ENCODE results near the gene SLC1A7. TPM values are rescaled to one million over a fixed set of nuclear protein-coding genes. Genes with fewer than 3 reads are reported as not detected.

The SLC1A7 gene
- total RNA-seq, 2 experiments from 2014 or later = not detected

- ChIA-PET CTCF (no interaction called here), POLR2A (no interaction called here)
Measured at GRCh38 chr1:53163291-53163768, 20.9 kb upstream of the SLC1A7 start.

GRCh38 chr1:53162621-53163020 lies 20.2 kb upstream of the SLC1A7 start:
- ChIA-PET POLR2A (no interaction called here), CTCF (no interaction called here)

- CTCF ChIA-PET = interaction anchor here (1.3 kb wide), 1 partner anchor 21 kb away, joined by 3 read pairs; no protein-coding TSS in a partner anchor
- POLR2A ChIA-PET = no interaction called here
Measured at GRCh38 chr1:53160924-53161378, 18.5 kb upstream of the SLC1A7 start.

- ChIA-PET POLR2A (no interaction called here), CTCF (no interaction called here)
Measured at GRCh38 chr1:53158900-53159299, 16.5 kb upstream of the SLC1A7 start.

- POLR2A ChIA-PET = no interaction called here
- CTCF ChIA-PET = no interaction called here
Measured at GRCh38 chr1:53156783-53157182, 14.3 kb upstream of the SLC1A7 start.

- ChIA-PET CTCF (no interaction called here), POLR2A (no interaction called here)
Measured at GRCh38 chr1:53155945-53156344, 13.5 kb upstream of the SLC1A7 start.

- POLR2A ChIA-PET = no interaction called here
- CTCF ChIA-PET = no interaction called here
Measured at GRCh38 chr1:53155534-53155933, 13.1 kb upstream of the SLC1A7 start.

GRCh38 chr1:53154859-53155438 lies 12.5 kb upstream of the SLC1A7 start:
- ChIA-PET CTCF (no interaction called here), POLR2A (no interaction called here)

GRCh38 chr1:53153752-53154151 lies 11.3 kb upstream of the SLC1A7 start:
- POLR2A ChIA-PET = no interaction called here

GRCh38 chr1:53148123-53148522 lies 5.7 kb upstream of the SLC1A7 start:
- ChIA-PET CTCF (no interaction called here), POLR2A (no interaction called here)

More at GRCh38 chr1:53153752-53154151, 11.3 kb upstream of the SLC1A7 start:
- CTCF ChIA-PET = no interaction called here

GRCh38 chr1:53147174-53147573 lies 4.7 kb upstream of the SLC1A7 start:
- ChIA-PET CTCF (no interaction called here), POLR2A (no interaction called here)

- ChIA-PET POLR2A (no interaction called here), CTCF (no interaction called here)
Measured at GRCh38 chr1:53145942-53146708, 3.7 kb upstream of the SLC1A7 start.

GRCh38 chr1:53145619-53145941 lies 3.1 kb upstream of the SLC1A7 start:
- POLR2A ChIA-PET = no interaction called here
- CTCF ChIA-PET = no interaction called here

GRCh38 chr1:53145051-53145600 lies 2.7 kb upstream of the SLC1A7 start:
- POLR2A ChIA-PET = no interaction called here
- CTCF ChIA-PET = no interaction called here

GRCh38 chr1:53144201-53144600 lies 1.8 kb upstream of the SLC1A7 start:
- ChIA-PET POLR2A (interaction anchor here (0.7 kb wide), 1 partner anchor 16 kb away, joined by 5 read pairs; no protein-coding TSS in a partner anchor), CTCF (no interaction called here)

- CTCF ChIA-PET = interaction anchor here (0.6 kb wide), 1 partner anchor 10 kb away, joined by 5 read pairs; no protein-coding TSS in a partner anchor
- POLR2A ChIA-PET = interaction anchor here (0.7 kb wide), 1 partner anchor 15 kb away, joined by 5 read pairs; no protein-coding TSS in a partner anchor
Measured at GRCh38 chr1:53143527-53143926, 1.1 kb upstream of the SLC1A7 start.

- ChIA-PET POLR2A (no interaction called here), CTCF (no interaction called here)
Measured at GRCh38 chr1:53141487-53142055, 867 bp downstream of the SLC1A7 start.

GRCh38 chr1:53140451-53140850 lies 2.0 kb downstream of the SLC1A7 start:
- POLR2A ChIA-PET = no interaction called here

GRCh38 chr1:53139951-53140361 lies 2.5 kb downstream of the SLC1A7 start:
- ChIA-PET POLR2A (no interaction called here), CTCF (interaction anchor here (0.6 kb wide), 1 partner anchor 671 kb away, joined by 3 read pairs; no protein-coding TSS in a partner anchor)

More at GRCh38 chr1:53140451-53140850, 2.0 kb downstream of the SLC1A7 start:
- CTCF ChIA-PET = no interaction called here

GRCh38 chr1:53138991-53139884 lies 3.2 kb downstream of the SLC1A7 start:
- ChIA-PET CTCF (interaction anchor here (0.6 kb wide), 1 partner anchor 670 kb away, joined by 3 read pairs; no protein-coding TSS in a partner anchor), POLR2A (no interaction called here)
